ENCODE measurements around the gene TMEM40.

DNA sequence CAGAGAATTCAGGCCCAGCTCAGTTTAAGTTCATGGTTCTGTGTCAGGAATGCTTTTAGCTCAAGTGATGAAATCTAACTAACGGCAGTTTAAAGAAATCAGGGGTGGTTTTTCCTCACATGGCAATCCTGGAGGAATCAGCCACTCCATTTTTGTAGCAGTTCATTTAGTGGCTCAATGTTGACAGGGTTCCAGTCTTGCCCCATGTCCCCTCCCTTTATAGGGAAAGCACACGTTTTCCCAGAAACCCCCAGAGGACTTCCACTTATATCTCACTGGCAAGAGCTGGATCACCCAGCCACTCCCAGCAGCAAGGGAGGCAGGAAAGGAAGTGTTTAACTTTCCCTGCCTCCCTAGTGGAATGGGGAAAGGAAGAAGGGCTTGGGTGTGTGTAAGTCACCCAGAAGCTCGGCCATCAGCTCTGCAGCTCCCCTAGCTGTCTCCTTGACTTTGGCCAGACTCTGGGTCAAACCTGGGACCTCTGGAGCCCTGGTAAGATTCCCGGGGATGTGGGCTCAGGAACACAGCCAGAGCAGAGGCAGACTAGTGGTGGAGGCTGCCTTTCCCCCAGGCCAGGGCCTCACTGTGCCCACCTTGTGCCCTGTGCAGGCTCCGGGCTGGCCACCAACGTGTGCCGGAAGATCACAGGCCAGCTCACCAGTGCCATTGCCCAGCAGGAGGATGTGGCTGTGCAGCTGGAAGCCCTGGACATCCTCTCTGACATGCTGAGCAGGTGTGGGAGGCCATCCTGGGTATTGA, 48.7 kb upstream of the TMEM40 start:
- TF ChIP-seq, protein P1, sequence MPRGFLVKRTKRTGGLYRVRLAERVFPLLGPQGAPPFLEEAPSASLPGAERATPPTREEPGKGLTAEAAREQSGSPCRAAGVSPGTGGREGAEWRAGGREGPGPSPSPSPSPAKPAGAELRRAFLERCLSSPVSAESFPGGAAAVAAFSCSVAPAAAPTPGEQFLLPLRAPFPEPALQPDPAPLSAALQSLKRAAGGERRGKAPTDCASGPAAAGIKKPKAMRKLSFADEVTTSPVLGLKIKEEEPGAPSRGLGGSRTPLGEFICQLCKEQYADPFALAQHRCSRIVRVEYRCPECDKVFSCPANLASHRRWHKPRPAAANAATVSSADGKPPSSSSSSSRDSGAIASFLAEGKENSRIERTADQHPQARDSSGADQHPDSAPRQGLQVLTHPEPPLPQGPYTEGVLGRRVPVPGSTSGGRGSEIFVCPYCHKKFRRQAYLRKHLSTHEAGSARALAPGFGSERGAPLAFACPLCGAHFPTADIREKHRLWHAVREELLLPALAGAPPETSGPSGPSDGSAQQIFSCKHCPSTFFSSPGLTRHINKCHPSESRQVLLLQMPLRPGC (tag by site-specific recombination; IDR thresholded peaks at IDR 0.05): no peak
- TF ChIP-seq, protein P2, sequence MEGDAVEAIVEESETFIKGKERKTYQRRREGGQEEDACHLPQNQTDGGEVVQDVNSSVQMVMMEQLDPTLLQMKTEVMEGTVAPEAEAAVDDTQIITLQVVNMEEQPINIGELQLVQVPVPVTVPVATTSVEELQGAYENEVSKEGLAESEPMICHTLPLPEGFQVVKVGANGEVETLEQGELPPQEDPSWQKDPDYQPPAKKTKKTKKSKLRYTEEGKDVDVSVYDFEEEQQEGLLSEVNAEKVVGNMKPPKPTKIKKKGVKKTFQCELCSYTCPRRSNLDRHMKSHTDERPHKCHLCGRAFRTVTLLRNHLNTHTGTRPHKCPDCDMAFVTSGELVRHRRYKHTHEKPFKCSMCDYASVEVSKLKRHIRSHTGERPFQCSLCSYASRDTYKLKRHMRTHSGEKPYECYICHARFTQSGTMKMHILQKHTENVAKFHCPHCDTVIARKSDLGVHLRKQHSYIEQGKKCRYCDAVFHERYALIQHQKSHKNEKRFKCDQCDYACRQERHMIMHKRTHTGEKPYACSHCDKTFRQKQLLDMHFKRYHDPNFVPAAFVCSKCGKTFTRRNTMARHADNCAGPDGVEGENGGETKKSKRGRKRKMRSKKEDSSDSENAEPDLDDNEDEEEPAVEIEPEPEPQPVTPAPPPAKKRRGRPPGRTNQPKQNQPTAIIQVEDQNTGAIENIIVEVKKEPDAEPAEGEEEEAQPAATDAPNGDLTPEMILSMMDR (tag by site-specific recombination; IDR thresholded peaks at IDR 0.05): no peak
- TF ChIP-seq ATF2 (tag by site-specific recombination; IDR thresholded peaks at IDR 0.05; ENCODE audit: low read depth): no peak
- TF ChIP-seq ZFP69B (tag by site-specific recombination; IDR thresholded peaks at IDR 0.05): no peak
- no peak for TF ChIP-seq TCF7L2 (IDR thresholded peaks at IDR 0.05; ENCODE audit: borderline replicate concordance, low read depth, low read length)

All from HEK293 (cell line).